HG02571 (cell line): ENCODE measurements around the gene ASS1.

Source experiments
- ATAC-seq: cut with Tn5 transposase; IDR thresholded peaks from one replicate; pipeline ENCODE4 v1.9.1; 2021; ENCODE audit warnings: mild to moderate bottlenecking, moderate library complexity; ENCODE audit not compliant: unreplicated experiment

The ASS1 gene

GRCh38 chr9:130470950-130471349 is 26.2 kb downstream of the ASS1 start:
- ATAC-seq: no peak

GRCh38 chr9:130471411-130472183 is 26.8 kb downstream of the ASS1 start:
- no peak for ATAC-seq

- no peak for ATAC-seq
Observed at GRCh38 chr9:130472184-130472705, 27.5 kb downstream of the ASS1 start.

GRCh38 chr9:130473009-130473408 is 28.2 kb downstream of the ASS1 start:
- ATAC-seq: no peak

GRCh38 chr9:130473566-130473965 is 28.8 kb downstream of the ASS1 start:
- ATAC-seq: no peak

GRCh38 chr9:130474106-130474505 is 29.3 kb downstream of the ASS1 start:
- no peak for ATAC-seq

GRCh38 chr9:130476151-130476730 is 31.5 kb downstream of the ASS1 start:
- ATAC-seq: no peak

- ATAC-seq: no peak
Observed at GRCh38 chr9:130477564-130477963, 32.8 kb downstream of the ASS1 start.

GRCh38 chr9:130478152-130478551 is 33.4 kb downstream of the ASS1 start:
- no peak for ATAC-seq

GRCh38 chr9:130478736-130479575 is 34.2 kb downstream of the ASS1 start:
- ATAC-seq: no peak

GRCh38 chr9:130479587-130479986 is 34.8 kb downstream of the ASS1 start:
- ATAC-seq: no peak

- ATAC-seq: no peak
Observed at GRCh38 chr9:130480673-130481072, 35.9 kb downstream of the ASS1 start.

- ATAC-seq: no peak
Observed at GRCh38 chr9:130482463-130482862, 37.7 kb downstream of the ASS1 start.

- no peak for ATAC-seq
Observed at GRCh38 chr9:130483371-130483971, 38.7 kb downstream of the ASS1 start.

GRCh38 chr9:130484362-130485072 is 39.8 kb downstream of the ASS1 start:
- no peak for ATAC-seq

- no peak for ATAC-seq
Observed at GRCh38 chr9:130486103-130486502, 41.3 kb downstream of the ASS1 start.

GRCh38 chr9:130487500-130487899 is 42.7 kb downstream of the ASS1 start:
- ATAC-seq: no peak

GRCh38 chr9:130488621-130489330 is 44.0 kb downstream of the ASS1 start:
- no peak for ATAC-seq

GRCh38 chr9:130490981-130491380 is 46.2 kb downstream of the ASS1 start:
- ATAC-seq: no peak
